ENCODE measurements around the gene ZNF507.

ZNF507 gene

GRCh38 chr19:32322541-32322940, 22.9 kb upstream of the ZNF507 start:
- no peak for DNase-seq (ENCODE audit: low read depth)
- no peak for TF ChIP-seq CTCF (IDR thresholded peaks at IDR 0.05; ENCODE audit: control insufficient read depth, extremely low read depth, insufficient read depth)
- no peak overlapping the region for H3K4me3 ChIP-seq (ENCODE audit: low read depth, low read length)

GRCh38 chr19:32324631-32325285, 20.7 kb upstream of the ZNF507 start:
- H3K4me3 ChIP-seq (ENCODE audit: low read depth, low read length): no peak overlapping the region
- no peak for DNase-seq (ENCODE audit: low read depth)
- TF ChIP-seq CTCF (IDR thresholded peaks at IDR 0.05; ENCODE audit: control insufficient read depth, extremely low read depth, insufficient read depth): peak; percentile 44

- no peak overlapping the region for H3K4me3 ChIP-seq (ENCODE audit: low read depth, low read length)
- DNase-seq (ENCODE audit: low read depth): no peak
- no peak for TF ChIP-seq CTCF (IDR thresholded peaks at IDR 0.05; ENCODE audit: control insufficient read depth, extremely low read depth, insufficient read depth)
Measured at GRCh38 chr19:32330213-32330857, 15.1 kb upstream of the ZNF507 start.

- no peak for DNase-seq (ENCODE audit: low read depth)
- H3K4me3 ChIP-seq (ENCODE audit: low read depth, low read length): no peak overlapping the region
- no peak for TF ChIP-seq CTCF (IDR thresholded peaks at IDR 0.05; ENCODE audit: control insufficient read depth, extremely low read depth, insufficient read depth)
Measured at GRCh38 chr19:32333227-32333626, 12.2 kb upstream of the ZNF507 start.

- peak; percentile 43 for TF ChIP-seq CTCF (IDR thresholded peaks at IDR 0.05; ENCODE audit: control insufficient read depth, extremely low read depth, insufficient read depth)
- no peak overlapping the region for H3K4me3 ChIP-seq (ENCODE audit: low read depth, low read length)
- DNase-seq (ENCODE audit: low read depth): no peak
Measured at GRCh38 chr19:32336259-32337083, 8.9 kb upstream of the ZNF507 start.

- H3K4me3 ChIP-seq (ENCODE audit: low read depth, low read length): no peak overlapping the region
- no peak for TF ChIP-seq CTCF (IDR thresholded peaks at IDR 0.05; ENCODE audit: control insufficient read depth, extremely low read depth, insufficient read depth)
- DNase-seq (ENCODE audit: low read depth): no peak
Measured at GRCh38 chr19:32337084-32337808, 8.2 kb upstream of the ZNF507 start.

Data from LNCaP clone FGC (cell line).